RWPE2 (cell line): ENCODE measurements around the gene CELF2.

Source experiments
- ATAC-seq: fragments of 200-7000 bp; cut with Tn5 transposase; 3 replicates; pipeline ENCODE4 v1.9.1; 2021; ENCODE audit warnings: low read depth
- DNase-seq: peaks from one replicate; pipeline ENCODE4 v3.0.0-alpha.2; 2020; ENCODE audit warnings: low spot score
- H3K27ac ChIP-seq: fragments of 450-650 bp; 2 replicates; pipeline ENCODE4 v1.5.1; 2017; ENCODE audit warnings: mild to moderate bottlenecking; ENCODE audit not compliant: poor library complexity, severe bottlenecking
- H3K27me3 ChIP-seq: fragments of 250-450 bp; sonication (Bioruptor Pico); 2 replicates; pipeline ENCODE4 v1.5.1; 2021; ENCODE audit warnings: mild to moderate bottlenecking, moderate library complexity; ENCODE audit not compliant: insufficient read depth, poor library complexity, severe bottlenecking
- H3K36me3 ChIP-seq: fragments of 250-450 bp; sonication (Bioruptor Pico); 2 replicates; pipeline ENCODE4 v1.5.1; 2020; ENCODE audit warnings: low read depth, mild to moderate bottlenecking, moderate library complexity
- H3K4me1 ChIP-seq: fragments of 250-450 bp; sonication (Bioruptor Pico); 2 replicates; pipeline ENCODE4 v1.5.1; 2021; ENCODE audit warnings: mild to moderate bottlenecking, moderate library complexity; ENCODE audit not compliant: insufficient read depth, poor library complexity, severe bottlenecking
- H3K4me3 ChIP-seq: fragments of 250-450 bp; sonication (Bioruptor Pico); 2 replicates; pipeline ENCODE4 v1.5.1; 2021; ENCODE audit warnings: mild to moderate bottlenecking, moderate library complexity; ENCODE audit not compliant: severe bottlenecking
- H3K9me3 ChIP-seq: fragments of 250-450 bp; sonication (Bioruptor Pico); 2 replicates; pipeline ENCODE4 v1.5.1; 2021; ENCODE audit warnings: mild to moderate bottlenecking, moderate library complexity; ENCODE audit not compliant: severe bottlenecking
- CTCF ChIP-seq: fragments of 450-650 bp; IDR thresholded peaks from one replicate; pipeline ENCODE4 v1.5.1; 2017; ENCODE audit warnings: mild to moderate bottlenecking, moderate library complexity; ENCODE audit not compliant: poor library complexity, severe bottlenecking

CELF2 gene

GRCh38 chr10:11049806-11050205, 32.1 kb downstream of the CELF2 start:
- Histone ChIP-seq H3K36me3 (no peaks in the 10 kb centered on the region), H3K27ac (no peak overlapping the region), H3K9me3 (no peaks in the 10 kb centered on the region), H3K27me3 (no peaks in the 10 kb centered on the region), H3K4me3 (no peak overlapping the region), H3K4me1 (no peaks in the 10 kb centered on the region)
- no peak for ATAC-seq
- no peak for DNase-seq
- TF ChIP-seq CTCF = no peak

GRCh38 chr10:11050301-11051287, 32.9 kb downstream of the CELF2 start:
- H3K4me3 ChIP-seq = no peak overlapping the region
- no peaks in the 10 kb centered on the region for H3K36me3 ChIP-seq
- no peaks in the 10 kb centered on the region for H3K4me1 ChIP-seq
- no peaks in the 10 kb centered on the region for H3K27me3 ChIP-seq
- H3K9me3 ChIP-seq = no peaks in the 10 kb centered on the region
- no peak for TF ChIP-seq CTCF
- ATAC-seq (no peak), DNase-seq (no peak)
- H3K27ac ChIP-seq = no peak overlapping the region

GRCh38 chr10:11057018-11057417, 39.3 kb downstream of the CELF2 start:
- H3K9me3 ChIP-seq = no peaks in the 10 kb centered on the region
- no peak overlapping the region for H3K27ac ChIP-seq
- no peak for DNase-seq
- no peaks in the 10 kb centered on the region for H3K36me3 ChIP-seq
- H3K4me1 ChIP-seq = no peaks in the 10 kb centered on the region
- no peak overlapping the region for H3K4me3 ChIP-seq
- no peaks in the 10 kb centered on the region for H3K27me3 ChIP-seq
- no peak for TF ChIP-seq CTCF
- no peak for ATAC-seq

GRCh38 chr10:11057448-11057847, 39.8 kb downstream of the CELF2 start:
- no peaks in the 10 kb centered on the region for H3K9me3 ChIP-seq

More at GRCh38 chr10:11057448-11057847, 39.8 kb downstream of the CELF2 start:
- TF ChIP-seq CTCF = no peak
- DNase-seq (no peak), ATAC-seq (no peak)
- Histone ChIP-seq H3K27me3 (no peaks in the 10 kb centered on the region), H3K4me1 (no peaks in the 10 kb centered on the region), H3K27ac (no peak overlapping the region), H3K36me3 (no peaks in the 10 kb centered on the region), H3K4me3 (no peak overlapping the region)
